Muscle layer of duodenum (tissue), 2 donors: Measurements from ENCODE around the gene XRCC3.

Source experiments
- H3K27ac ChIP-seq: one replicate; pipeline ENCODE4 v1.7.0; 2013; ENCODE audit warnings: mild to moderate bottlenecking, low read length
- H3K27me3 ChIP-seq: one replicate; pipeline ENCODE4 v1.7.0; 2013; ENCODE audit warnings: low read depth, mild to moderate bottlenecking, control low read depth, low read length
- H3K36me3 ChIP-seq, 2 donors: one replicate each; pipeline ENCODE4 v1.7.0; 2013; ENCODE audit warnings: low read length in 2 of 2, control low read depth in 1 of 2, mild to moderate bottlenecking in 1 of 2; ENCODE audit not compliant: insufficient read depth in 2 of 2, control insufficient read depth in 1 of 2
- H3K4me1 ChIP-seq, 2 donors: one replicate each; pipeline ENCODE4 v1.7.0; 2013; ENCODE audit warnings: low read length in 2 of 2, mild to moderate bottlenecking in 2 of 2, control low read depth in 1 of 2, moderate library complexity in 1 of 2; ENCODE audit not compliant: insufficient read depth in 2 of 2, control insufficient read depth in 1 of 2
- H3K4me3 ChIP-seq, 2 donors: one replicate each; pipeline ENCODE4 v1.7.0; 2013; ENCODE audit warnings: low read length in 2 of 2, low read depth in 1 of 2, mild to moderate bottlenecking in 1 of 2
- H3K9me3 ChIP-seq, 2 donors: one replicate each; pipeline ENCODE4 v1.7.0; 2013; ENCODE audit warnings: low read length in 2 of 2, control low read depth in 1 of 2, mild to moderate bottlenecking in 1 of 2; ENCODE audit not compliant: control insufficient read depth in 1 of 2
- donor health status: healthy.

The XRCC3 gene

DNA sequence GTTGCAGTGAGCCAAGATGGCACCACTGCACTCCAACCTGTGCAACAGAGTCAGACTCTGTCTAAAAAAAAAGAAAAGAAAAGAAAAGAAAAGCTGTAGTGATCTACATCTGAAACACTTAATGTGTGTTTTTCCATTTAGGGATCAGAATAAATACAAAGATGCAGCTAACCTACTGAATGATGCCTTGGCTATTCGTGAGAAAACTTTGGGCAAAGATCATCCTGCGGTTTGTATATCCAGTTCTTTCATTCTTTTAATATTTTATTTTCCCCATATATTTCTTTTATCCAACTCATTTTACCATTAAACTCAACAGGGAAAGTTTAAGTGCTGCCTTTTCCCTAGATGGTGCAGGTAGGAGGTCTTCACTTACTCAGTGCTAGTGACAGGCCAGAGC, 45.9 kb downstream of the XRCC3 start:
- H3K27me3 ChIP-seq = no peaks in the 10 kb centered on the region
- H3K36me3 ChIP-seq = peaks cover 55 to 74% of the 10 kb centered on the region in 2 donors
- H3K9me3 ChIP-seq = no peaks in the 10 kb centered on the region
- H3K27ac ChIP-seq = no peak overlapping the region
- H3K4me1 ChIP-seq = no peaks in the 10 kb centered on the region
- no peak overlapping the region for H3K4me3 ChIP-seq

- H3K4me1 ChIP-seq = peaks cover 0 to 5% of the 10 kb centered on the region in 2 donors
- no peak overlapping the region for H3K4me3 ChIP-seq
- H3K27ac ChIP-seq = no peak overlapping the region
- no peaks in the 10 kb centered on the region for H3K27me3 ChIP-seq
- H3K36me3 ChIP-seq = peaks cover 45 to 72% of the 10 kb centered on the region in 2 donors
- no peaks in the 10 kb centered on the region for H3K9me3 ChIP-seq
Measured at GRCh38 chr14:103668117-103668516, 47.1 kb downstream of the XRCC3 start.

DNA sequence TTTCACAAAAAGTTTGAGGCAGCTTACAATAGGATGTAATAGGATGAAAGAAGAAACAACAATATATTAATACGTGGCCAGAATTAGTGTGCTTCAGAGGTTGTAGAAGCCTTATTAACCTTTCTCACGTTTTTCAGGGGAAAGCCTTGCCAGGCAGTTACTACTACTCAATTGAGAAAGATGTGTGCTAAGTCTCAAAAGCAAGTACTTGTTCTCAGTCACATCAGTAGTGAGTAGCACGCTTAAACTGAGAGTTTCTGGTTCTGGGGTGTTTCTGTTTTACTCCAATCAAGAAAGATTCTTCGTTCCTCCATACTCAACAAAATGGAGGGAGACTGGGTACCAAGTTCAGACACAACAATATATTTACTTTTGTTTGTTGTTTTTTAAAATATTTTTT, 47.6 kb downstream of the XRCC3 start:
- Histone ChIP-seq H3K4me3 (no peak overlapping the region), H3K9me3 (no peaks in the 10 kb centered on the region), H3K4me1 (peaks cover 0 to 5% of the 10 kb centered on the region in 2 donors), H3K27ac (no peak overlapping the region), H3K27me3 (no peaks in the 10 kb centered on the region), H3K36me3 (peaks cover 42 to 73% of the 10 kb centered on the region in 2 donors)

GRCh38 chr14:103663506-103663905, 51.7 kb downstream of the XRCC3 start:
- Histone ChIP-seq H3K4me3 (no peak overlapping the region), H3K4me1 (peaks cover 0 to 5% of the 10 kb centered on the region in 2 donors), H3K27me3 (no peaks in the 10 kb centered on the region), H3K27ac (no peak overlapping the region), H3K9me3 (no peaks in the 10 kb centered on the region), H3K36me3 (peaks cover 33 to 72% of the 10 kb centered on the region in 2 donors)

- H3K36me3 ChIP-seq = peaks cover 26 to 70% of the 10 kb centered on the region in 2 donors
- H3K4me1 ChIP-seq = peaks cover 0 to 9% of the 10 kb centered on the region in 2 donors
- no peak overlapping the region for H3K4me3 ChIP-seq
- H3K27me3 ChIP-seq = no peaks in the 10 kb centered on the region
- no peak overlapping the region for H3K27ac ChIP-seq
- no peaks in the 10 kb centered on the region for H3K9me3 ChIP-seq
Measured at GRCh38 chr14:103662591-103662990, 52.7 kb downstream of the XRCC3 start.

- no peaks in the 10 kb centered on the region for H3K27me3 ChIP-seq
- peaks cover 0 to 10% of the 10 kb centered on the region in 2 donors for H3K4me1 ChIP-seq
- peaks cover 31 to 70% of the 10 kb centered on the region in 2 donors for H3K36me3 ChIP-seq
- H3K9me3 ChIP-seq = no peaks in the 10 kb centered on the region
- no peak overlapping the region for H3K4me3 ChIP-seq
- no peak overlapping the region for H3K27ac ChIP-seq
Measured at GRCh38 chr14:103662029-103662428, 53.2 kb downstream of the XRCC3 start.

- H3K27me3 ChIP-seq = no peaks in the 10 kb centered on the region
- no peak overlapping the region for H3K4me3 ChIP-seq
- H3K4me1 ChIP-seq = peaks cover 0 to 21% of the 10 kb centered on the region in 2 donors
- H3K36me3 ChIP-seq = peaks cover 46 to 77% of the 10 kb centered on the region in 2 donors
- H3K27ac ChIP-seq = no peak overlapping the region
- H3K9me3 ChIP-seq = no peaks in the 10 kb centered on the region
Measured at GRCh38 chr14:103659631-103660030, 55.6 kb downstream of the XRCC3 start.

DNA sequence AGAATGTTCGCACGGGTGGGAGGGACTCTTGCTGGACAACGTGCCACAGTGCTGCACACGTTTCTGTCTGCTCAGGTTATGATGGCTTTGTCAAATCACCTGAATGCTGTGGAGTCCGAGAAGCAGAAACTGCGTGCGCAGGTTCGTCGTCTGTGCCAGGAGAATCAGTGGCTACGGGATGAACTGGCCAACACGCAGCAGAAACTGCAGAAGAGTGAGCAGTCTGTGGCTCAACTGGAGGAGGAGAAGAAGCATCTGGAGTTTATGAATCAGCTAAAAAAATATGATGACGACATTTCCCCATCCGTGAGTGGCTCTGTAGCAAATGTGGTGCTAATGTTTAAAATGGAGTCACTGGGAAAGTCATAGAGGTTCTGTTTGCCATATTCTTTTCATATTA, 57.8 kb downstream of the XRCC3 start:
- H3K9me3 ChIP-seq = no peaks in the 10 kb centered on the region
- H3K27ac ChIP-seq = no peak overlapping the region
- H3K36me3 ChIP-seq = peaks cover 46 to 64% of the 10 kb centered on the region in 2 donors
- no peak overlapping the region for H3K4me3 ChIP-seq
- peaks cover 4 to 38% of the 10 kb centered on the region in 2 donors for H3K4me1 ChIP-seq
- H3K27me3 ChIP-seq = no peaks in the 10 kb centered on the region

DNA sequence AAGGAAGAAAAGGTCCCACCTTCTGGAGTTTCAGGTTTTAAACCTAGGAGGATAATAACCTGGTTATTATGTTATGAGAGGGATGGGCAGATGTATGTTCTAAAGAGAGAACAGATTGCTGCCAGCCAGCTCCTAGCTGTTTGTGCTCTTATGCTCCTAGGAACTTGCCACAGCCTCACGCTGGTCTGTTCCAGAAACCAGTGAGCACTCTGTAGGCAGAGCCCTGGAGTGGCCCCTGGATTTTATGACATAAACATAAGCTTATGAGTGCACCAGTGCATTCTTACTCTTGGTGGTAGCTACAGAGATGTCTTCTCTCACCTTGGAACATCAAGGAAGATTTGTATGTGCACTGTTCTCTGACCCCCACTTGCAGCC, 58.5 kb downstream of the XRCC3 start:
- no peaks in the 10 kb centered on the region for H3K9me3 ChIP-seq
- H3K4me3 ChIP-seq = no peak overlapping the region
- H3K27me3 ChIP-seq = no peaks in the 10 kb centered on the region
- peaks cover 41 to 58% of the 10 kb centered on the region in 2 donors for H3K36me3 ChIP-seq
- no peak overlapping the region for H3K27ac ChIP-seq
- peaks cover 4 to 46% of the 10 kb centered on the region in 2 donors for H3K4me1 ChIP-seq

DNA sequence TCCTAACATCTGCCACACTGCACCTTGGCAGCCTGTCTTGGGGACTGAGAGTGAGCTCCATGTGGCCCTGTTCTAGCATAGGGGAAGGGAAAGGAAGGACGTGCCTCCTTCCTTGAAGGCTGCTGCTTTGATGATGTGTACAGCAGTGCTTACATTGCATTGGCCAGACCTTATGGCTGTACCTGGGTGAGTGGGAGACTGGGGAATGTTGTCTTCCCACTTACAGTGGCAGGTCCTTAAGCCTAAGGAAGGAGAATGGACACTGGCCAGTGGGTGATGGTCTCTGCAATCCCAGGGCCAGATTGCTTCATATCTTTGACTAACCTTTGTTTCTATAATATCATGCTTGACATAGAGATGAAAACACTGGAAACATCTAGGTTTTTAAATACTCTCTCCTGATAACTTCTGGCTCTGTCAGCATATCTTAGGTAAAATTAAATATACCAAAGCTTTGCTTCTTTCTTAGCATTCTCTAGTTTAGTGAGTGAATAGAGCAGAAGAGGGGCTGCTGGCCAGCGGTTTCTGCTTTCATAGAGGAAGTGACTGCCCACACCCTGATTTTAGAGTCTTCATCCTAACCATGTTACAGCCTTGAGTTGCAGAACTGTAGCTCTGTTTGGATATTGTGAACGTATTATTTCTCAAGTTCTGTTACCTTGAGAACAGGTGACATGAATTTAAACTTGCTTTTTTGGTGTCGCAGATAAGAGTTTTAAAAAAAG, 59.1 kb downstream of the XRCC3 start:
- no peaks in the 10 kb centered on the region for H3K9me3 ChIP-seq
- no peaks in the 10 kb centered on the region for H3K27me3 ChIP-seq
- H3K4me1 ChIP-seq = peaks cover 4 to 50% of the 10 kb centered on the region in 2 donors
- no peak overlapping the region for H3K27ac ChIP-seq
- peaks cover 35 to 53% of the 10 kb centered on the region in 2 donors for H3K36me3 ChIP-seq
- no peak overlapping the region for H3K4me3 ChIP-seq

DNA sequence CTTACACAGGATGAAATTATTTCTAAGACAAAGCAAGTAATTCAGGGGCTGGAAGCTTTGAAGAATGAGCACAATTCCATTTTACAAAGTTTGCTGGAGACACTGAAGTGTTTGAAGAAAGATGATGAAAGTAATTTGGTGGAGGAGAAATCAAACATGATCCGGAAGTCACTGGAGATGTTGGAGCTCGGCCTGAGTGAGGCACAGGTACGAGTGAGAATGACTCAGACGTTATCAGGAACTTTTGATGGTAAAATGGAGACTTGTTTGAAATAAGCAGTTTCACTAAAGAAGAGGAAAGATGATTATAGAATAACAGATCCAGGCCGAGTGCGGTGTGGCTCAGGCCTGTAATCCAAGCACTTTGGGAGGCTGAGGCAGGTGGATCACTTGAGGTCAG, 60.6 kb downstream of the XRCC3 start:
- Histone ChIP-seq H3K36me3 (peaks cover 28 to 39% of the 10 kb centered on the region in 2 donors), H3K27me3 (no peaks in the 10 kb centered on the region), H3K4me1 (peaks cover 4 to 50% of the 10 kb centered on the region in 2 donors), H3K9me3 (no peaks in the 10 kb centered on the region), H3K4me3 (no peak overlapping the region), H3K27ac (no peak overlapping the region)

- H3K9me3 ChIP-seq = no peaks in the 10 kb centered on the region
- H3K4me1 ChIP-seq = peaks cover 4 to 50% of the 10 kb centered on the region in 2 donors
- H3K4me3 ChIP-seq = no peak overlapping the region
- peaks cover 24 to 34% of the 10 kb centered on the region in 2 donors for H3K36me3 ChIP-seq
- H3K27ac ChIP-seq = no peak overlapping the region
- no peaks in the 10 kb centered on the region for H3K27me3 ChIP-seq
Measured at GRCh38 chr14:103653805-103654204, 61.4 kb downstream of the XRCC3 start.
